Skeletal muscle satellite cell (primary cell): ENCODE results near the gene GJD3.

Source experiments
- H3K27me3 ChIP-seq: 2 replicates; pipeline ENCODE4 v1.7.0; 2013; ENCODE audit warnings: low read length; ENCODE audit not compliant: control insufficient read depth, insufficient read depth
- H3K36me3 ChIP-seq: 2 replicates; pipeline ENCODE4 v1.7.0; 2013; ENCODE audit warnings: mild to moderate bottlenecking, control low read depth, low read length; ENCODE audit not compliant: insufficient read depth
- H3K4me1 ChIP-seq: 2 replicates; pipeline ENCODE4 v1.7.0; 2013; ENCODE audit warnings: low read length; ENCODE audit not compliant: control insufficient read depth, insufficient read depth
- H3K4me2 ChIP-seq: 2 replicates; pipeline ENCODE4 v1.7.0; 2013; ENCODE audit warnings: mild to moderate bottlenecking, low read length
- H3K4me3 ChIP-seq: 2 replicates; pipeline ENCODE4 v1.7.0; 2013; ENCODE audit warnings: low read length
- H3K9ac ChIP-seq: 2 replicates; pipeline ENCODE4 v1.7.0; 2013; ENCODE audit warnings: mild to moderate bottlenecking, low read depth, low read length, moderate library complexity
- H3K9me3 ChIP-seq: replicated peaks from 2 replicates; pipeline ENCODE4 v1.7.0; 2013; ENCODE audit warnings: mild to moderate bottlenecking, control low read depth, low read length

GJD3 gene

GRCh38 chr17:40343219-40344119 is 21.1 kb downstream of the GJD3 start:
- Histone ChIP-seq H3K27me3 (no peaks in the 10 kb centered on the region), H3K36me3 (peaks cover 17% of the 10 kb centered on the region), H3K4me1 (peaks cover 74% of the 10 kb centered on the region), H3K4me3 (peak overlapping the region; percentile 79), H3K4me2 (peak overlapping the region; percentile 92), H3K9ac (peak overlapping the region; percentile 86), H3K9me3 (no peaks in the 10 kb centered on the region)

DNA sequence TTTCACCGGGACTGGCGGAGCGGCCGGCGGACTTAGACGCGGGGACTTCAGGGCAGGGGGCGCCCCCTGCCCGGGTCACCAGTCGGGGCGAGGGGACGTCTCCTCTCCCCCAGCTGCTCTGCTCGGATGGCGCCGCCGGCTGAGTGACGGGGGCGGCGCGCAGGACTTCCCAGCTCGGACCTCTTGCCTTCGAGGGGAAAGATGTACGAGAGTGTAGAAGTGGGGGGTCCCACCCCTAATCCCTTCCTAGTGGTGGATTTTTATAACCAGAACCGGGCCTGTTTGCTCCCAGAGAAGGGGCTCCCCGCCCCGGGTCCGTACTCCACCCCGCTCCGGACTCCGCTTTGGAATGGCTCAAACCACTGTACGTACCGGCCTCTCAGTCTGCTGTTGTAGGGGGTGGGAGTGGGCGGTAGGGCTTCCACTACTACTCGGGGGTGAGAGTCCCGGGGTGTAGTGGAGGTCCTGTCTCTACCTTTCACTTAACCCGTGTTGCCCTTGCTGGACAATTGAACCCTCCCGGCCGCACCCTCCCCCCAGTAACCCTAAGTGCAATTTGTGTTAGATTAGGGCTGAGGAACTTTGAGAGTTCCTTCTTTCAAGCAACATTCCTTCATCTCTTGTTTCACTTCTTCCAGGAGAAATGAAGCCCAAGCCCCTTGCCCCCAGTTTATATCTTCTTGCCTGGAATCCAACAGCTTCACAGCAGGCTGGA is 21.9 kb downstream of the GJD3 start:
- Histone ChIP-seq H3K9me3 (no peaks in the 10 kb centered on the region), H3K4me3 (peak overlapping the region; percentile 79), H3K36me3 (peaks cover 14% of the 10 kb centered on the region), H3K27me3 (no peaks in the 10 kb centered on the region), H3K4me2 (peak overlapping the region; percentile 92), H3K4me1 (peaks cover 72% of the 10 kb centered on the region), H3K9ac (peak overlapping the region; percentile 86)

- Histone ChIP-seq H3K9ac (peak overlapping the region; percentile 86), H3K36me3 (peaks cover 17% of the 10 kb centered on the region), H3K27me3 (no peaks in the 10 kb centered on the region), H3K9me3 (no peaks in the 10 kb centered on the region), H3K4me3 (peak overlapping the region; percentile 79), H3K4me2 (peak overlapping the region; percentile 92), H3K4me1 (peaks cover 68% of the 10 kb centered on the region)
Measured at GRCh38 chr17:40341808-40342503, 22.6 kb downstream of the GJD3 start.

DNA sequence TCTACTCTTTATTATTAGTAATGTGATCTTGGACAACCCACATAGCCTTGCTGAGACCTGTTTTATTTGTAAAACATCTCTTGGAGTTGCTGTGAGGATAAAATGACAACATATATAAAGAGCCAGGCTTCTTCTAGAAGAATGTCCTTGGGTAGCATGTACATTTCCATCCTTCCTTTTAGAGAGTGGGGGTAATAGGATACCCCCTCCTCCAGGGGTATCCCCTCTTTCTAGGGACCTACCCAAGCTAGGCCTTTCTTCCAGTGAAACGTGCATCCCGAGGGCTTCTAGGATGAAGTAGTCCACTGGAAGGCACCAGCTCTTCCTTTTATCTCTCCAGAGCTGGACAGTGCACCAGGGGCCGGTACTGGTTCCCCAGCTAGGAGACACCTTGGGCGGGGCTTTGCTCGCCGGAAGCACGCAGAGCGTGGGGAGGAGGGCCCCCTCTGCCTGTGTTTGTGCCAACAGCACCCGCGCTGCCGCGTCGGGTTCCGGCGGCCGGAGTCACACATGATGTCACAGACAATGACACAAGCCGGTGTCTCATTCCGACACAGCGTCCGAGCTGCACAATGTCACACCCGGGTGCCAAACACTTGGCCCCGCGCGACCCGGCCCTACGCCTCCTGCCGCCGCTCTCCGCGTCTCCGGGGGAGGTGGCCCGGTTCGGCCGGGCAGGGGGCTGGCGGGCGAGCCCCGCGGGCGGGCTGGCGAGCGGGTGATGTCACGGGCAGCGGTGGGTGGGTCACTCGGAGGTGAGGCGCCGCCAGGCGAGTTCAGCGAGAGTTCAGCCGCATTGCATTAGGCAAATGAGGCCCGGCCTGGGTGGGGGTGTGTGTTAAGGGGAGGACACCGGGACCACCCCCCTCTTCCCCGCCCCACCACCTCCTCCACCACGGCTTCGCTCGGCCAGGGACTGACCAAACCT is 23.4 kb downstream of the GJD3 start:
- H3K9ac ChIP-seq = peak overlapping the region; percentile 74

GRCh38 chr17:40340327-40340726 is 24.2 kb downstream of the GJD3 start:
- H3K4me1 ChIP-seq = peaks cover 59% of the 10 kb centered on the region
- no peak overlapping the region for H3K4me2 ChIP-seq
- H3K27me3 ChIP-seq = no peaks in the 10 kb centered on the region
- peaks cover 17% of the 10 kb centered on the region for H3K36me3 ChIP-seq
- H3K9ac ChIP-seq = no peak overlapping the region
- H3K9me3 ChIP-seq = no peaks in the 10 kb centered on the region
- H3K4me3 ChIP-seq = no peak overlapping the region

More for the DNA sequence above, 23.4 kb downstream of the GJD3 start:
- peaks cover 61% of the 10 kb centered on the region for H3K4me1 ChIP-seq
- H3K9me3 ChIP-seq = no peaks in the 10 kb centered on the region
- peak overlapping the region; percentile 92 for H3K4me2 ChIP-seq
- H3K36me3 ChIP-seq = peaks cover 17% of the 10 kb centered on the region
- H3K27me3 ChIP-seq = no peaks in the 10 kb centered on the region
- peak overlapping the region; percentile 79 for H3K4me3 ChIP-seq

DNA sequence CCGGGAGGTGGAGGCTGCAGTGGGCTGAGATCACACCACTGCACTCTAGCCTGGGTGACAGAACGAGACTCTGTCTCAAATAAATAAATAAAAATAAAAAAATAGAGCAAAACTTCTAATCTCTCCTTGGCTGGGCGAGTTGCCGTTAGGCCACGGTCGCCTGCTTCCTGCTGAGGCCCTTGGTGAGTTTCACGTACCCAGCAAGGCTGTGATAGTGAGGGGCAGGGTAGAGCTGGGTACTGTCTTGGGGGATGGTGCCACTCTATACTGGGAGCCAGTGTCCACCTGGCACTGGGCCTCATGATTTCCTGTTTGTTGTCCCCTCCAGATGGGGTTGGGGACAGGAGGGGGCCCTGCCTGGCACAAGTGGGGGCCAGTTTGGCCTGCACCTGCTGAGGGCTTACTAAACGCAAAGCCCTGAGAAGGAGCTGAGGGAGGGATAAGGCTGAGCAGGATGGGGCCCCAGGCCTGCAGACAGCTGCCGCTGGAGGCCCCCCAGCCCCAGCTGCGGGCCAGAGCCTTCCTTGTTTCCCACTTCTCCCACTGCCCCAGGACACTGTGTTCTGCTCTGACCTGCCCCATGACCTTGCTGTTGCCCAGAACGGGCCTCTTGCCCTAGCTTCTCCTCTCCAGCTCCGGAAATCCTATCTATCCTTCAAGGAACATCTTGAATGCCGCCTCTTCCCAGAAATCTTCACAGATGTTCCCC is 25.4 kb downstream of the GJD3 start:
- Histone ChIP-seq H3K27me3 (no peaks in the 10 kb centered on the region), H3K9ac (no peak overlapping the region), H3K4me1 (peaks cover 59% of the 10 kb centered on the region), H3K36me3 (peaks cover 17% of the 10 kb centered on the region), H3K9me3 (no peaks in the 10 kb centered on the region), H3K4me2 (no peak overlapping the region), H3K4me3 (no peak overlapping the region)

GRCh38 chr17:40338058-40338457 is 26.5 kb downstream of the GJD3 start:
- Histone ChIP-seq H3K4me2 (no peak overlapping the region), H3K9me3 (no peaks in the 10 kb centered on the region), H3K27me3 (no peaks in the 10 kb centered on the region), H3K36me3 (peaks cover 17% of the 10 kb centered on the region), H3K4me3 (no peak overlapping the region), H3K4me1 (peaks cover 53% of the 10 kb centered on the region), H3K9ac (no peak overlapping the region)

GRCh38 chr17:40337351-40337750 is 27.2 kb downstream of the GJD3 start:
- peaks cover 17% of the 10 kb centered on the region for H3K36me3 ChIP-seq
- H3K4me3 ChIP-seq = no peak overlapping the region
- H3K9ac ChIP-seq = no peak overlapping the region
- H3K4me2 ChIP-seq = no peak overlapping the region
- H3K27me3 ChIP-seq = no peaks in the 10 kb centered on the region
- H3K4me1 ChIP-seq = peaks cover 54% of the 10 kb centered on the region
- H3K9me3 ChIP-seq = no peaks in the 10 kb centered on the region

- Histone ChIP-seq H3K4me1 (peaks cover 63% of the 10 kb centered on the region), H3K9ac (no peak overlapping the region), H3K4me2 (no peak overlapping the region), H3K4me3 (no peak overlapping the region), H3K36me3 (peaks cover 24% of the 10 kb centered on the region), H3K27me3 (no peaks in the 10 kb centered on the region), H3K9me3 (no peaks in the 10 kb centered on the region)
Measured at GRCh38 chr17:40335620-40336019, 28.9 kb downstream of the GJD3 start.

DNA sequence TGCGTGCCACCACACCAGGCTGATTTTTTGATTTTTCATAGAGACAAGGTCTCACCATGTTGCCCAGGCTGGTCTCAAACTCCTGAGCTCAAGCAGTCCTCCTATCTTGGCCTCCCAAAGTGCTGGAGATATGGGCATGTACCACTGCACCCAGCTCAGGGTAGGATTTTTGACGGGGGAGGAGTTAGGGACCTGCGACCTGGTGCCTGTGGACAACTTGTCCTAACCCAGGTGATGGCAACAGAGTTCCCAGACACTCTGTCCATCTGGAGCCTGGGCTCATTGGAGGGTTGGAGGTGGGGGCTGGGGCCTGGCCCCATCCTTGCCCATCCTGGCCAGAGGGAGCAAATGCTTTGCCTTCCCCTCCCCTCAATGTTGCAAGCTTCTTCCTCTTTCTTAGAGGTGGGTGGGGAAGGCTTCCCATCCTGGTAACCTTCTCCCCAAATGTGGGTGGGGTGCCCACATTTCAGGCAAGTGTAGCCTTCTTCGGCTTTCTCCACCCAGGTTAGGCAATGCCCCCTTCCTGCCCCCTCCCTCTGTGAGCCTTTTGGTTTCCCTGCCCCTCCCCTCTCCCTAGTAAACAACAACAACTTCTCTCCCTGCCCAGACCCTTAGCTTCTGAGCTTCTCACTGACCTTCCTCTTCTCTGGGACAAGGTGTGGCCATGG is 30.6 kb downstream of the GJD3 start:
- Histone ChIP-seq H3K4me1 (peaks cover 66% of the 10 kb centered on the region), H3K36me3 (peaks cover 14% of the 10 kb centered on the region), H3K4me3 (no peak overlapping the region), H3K9ac (no peak overlapping the region), H3K4me2 (no peak overlapping the region), H3K9me3 (no peaks in the 10 kb centered on the region), H3K27me3 (no peaks in the 10 kb centered on the region)
